HG03095 (cell line): ENCODE data around the gene FGF19.

Experiments
- ATAC-seq: cut with Tn5 transposase; IDR thresholded peaks from one replicate; pipeline ENCODE4 v1.9.1; 2021; ENCODE audit warnings: moderate library complexity; ENCODE audit not compliant: unreplicated experiment

The FGF19 gene

DNA sequence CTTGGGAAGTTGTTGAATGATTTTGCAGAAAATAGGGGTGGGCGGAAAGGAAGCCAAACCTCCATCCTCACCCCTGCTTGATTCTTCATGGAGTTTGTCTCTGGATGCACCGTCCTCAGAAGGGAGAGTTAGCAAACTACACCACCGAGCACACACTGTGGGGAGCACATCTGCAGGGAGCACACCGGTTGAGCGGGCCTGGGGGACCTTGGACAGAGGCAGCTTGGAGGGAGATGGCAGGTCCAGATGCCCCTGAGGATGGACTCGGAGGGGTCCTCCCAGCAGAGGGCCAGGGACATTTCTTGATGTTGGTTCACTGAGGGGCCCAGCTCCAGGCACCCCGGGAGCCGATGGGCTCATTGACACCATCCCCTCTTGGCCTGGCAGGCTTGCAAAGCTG, 15.1 kb upstream of the FGF19 start:
- no peak for ATAC-seq

DNA sequence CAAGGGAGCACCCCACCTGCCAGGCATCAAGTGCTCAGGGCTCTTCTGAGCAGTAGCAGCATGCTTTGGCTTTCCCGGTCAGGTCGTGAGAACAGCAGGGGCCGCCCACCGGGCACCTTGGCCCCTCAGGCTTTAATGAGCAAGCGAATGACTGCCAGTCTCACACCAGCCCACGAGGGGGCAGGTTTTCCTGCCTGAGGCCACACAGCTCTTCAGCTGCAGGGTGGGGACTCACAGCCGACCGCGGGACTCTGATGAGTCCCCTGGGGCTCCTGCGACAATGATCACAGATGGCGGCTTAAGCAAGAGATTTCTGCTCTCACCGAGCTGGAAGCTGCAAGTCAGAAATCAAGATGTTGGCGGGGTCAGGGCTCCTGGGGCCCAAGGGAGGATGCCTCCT, 14.3 kb upstream of the FGF19 start:
- no peak for ATAC-seq

- ATAC-seq, result no peak
Measured at GRCh38 chr11:69716891-69717747, 13.3 kb upstream of the FGF19 start.

DNA sequence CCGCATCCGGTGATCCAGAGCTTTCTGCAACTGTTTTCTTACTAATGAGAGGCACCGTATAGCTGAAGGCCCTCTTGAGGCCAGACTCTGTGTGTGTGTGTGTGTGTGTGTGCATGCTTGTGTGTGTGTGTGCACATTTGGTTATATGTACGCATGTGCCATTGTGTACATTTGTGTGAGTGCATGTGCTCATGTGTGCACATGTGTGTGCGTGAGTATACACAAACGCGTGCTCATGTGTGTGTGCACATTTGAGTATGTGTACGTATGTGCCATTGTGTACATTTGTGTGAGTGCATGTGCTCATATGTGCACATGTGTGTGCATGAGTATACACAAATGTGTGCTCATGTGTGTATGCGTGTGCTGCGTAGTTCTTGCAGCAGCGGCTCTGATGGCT, 12.3 kb upstream of the FGF19 start:
- no peak for ATAC-seq

- ATAC-seq, result no peak
Measured at GRCh38 chr11:69715446-69715845, 11.6 kb upstream of the FGF19 start.

DNA sequence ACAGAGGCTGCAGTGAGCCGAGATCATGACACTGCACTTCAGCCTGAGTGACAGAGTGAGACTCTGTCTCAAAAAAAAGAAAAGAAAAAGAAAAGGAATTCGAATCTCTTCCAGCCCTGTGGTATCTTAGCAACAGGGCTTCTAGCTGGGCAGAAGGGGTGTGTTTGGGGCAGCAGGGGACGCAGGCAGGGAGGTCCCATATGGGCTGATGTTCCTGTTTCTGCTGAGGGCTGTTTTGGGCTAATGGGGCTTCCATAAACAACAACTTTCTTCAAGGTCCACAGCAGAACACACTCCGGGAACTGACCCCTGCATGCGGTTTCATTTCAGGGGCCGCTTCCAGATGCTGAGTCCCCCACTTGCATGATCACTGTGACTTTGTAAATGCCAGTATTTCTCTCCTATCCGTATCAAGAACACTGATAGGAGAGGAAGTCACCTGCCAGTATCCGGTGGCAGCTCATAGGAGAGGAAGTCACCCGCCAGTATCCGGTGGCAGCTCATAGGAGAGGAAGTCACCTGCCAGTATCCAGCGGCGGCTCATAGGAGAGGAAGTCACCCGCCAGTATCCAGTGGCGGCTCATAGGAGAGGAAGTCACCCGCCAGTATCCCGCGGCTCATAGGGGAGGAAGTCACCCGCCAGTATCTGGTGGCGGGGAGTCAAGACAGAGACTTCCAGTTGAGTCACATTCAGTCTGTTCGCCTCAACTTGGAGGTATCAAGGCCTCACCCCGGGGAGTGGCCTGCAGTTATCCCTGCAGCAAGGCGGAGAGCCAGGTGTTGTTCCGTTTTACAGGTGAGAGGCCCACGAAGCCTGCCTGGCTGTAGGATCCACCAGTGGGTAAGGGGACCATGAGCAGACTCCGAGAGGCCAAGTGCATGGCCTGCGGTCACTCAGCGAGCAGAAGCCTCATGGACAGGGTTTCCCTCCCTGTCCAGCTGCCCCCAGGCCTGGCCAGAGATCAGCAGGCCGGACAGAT, 8.3 kb upstream of the FGF19 start:
- no peak for ATAC-seq

DNA sequence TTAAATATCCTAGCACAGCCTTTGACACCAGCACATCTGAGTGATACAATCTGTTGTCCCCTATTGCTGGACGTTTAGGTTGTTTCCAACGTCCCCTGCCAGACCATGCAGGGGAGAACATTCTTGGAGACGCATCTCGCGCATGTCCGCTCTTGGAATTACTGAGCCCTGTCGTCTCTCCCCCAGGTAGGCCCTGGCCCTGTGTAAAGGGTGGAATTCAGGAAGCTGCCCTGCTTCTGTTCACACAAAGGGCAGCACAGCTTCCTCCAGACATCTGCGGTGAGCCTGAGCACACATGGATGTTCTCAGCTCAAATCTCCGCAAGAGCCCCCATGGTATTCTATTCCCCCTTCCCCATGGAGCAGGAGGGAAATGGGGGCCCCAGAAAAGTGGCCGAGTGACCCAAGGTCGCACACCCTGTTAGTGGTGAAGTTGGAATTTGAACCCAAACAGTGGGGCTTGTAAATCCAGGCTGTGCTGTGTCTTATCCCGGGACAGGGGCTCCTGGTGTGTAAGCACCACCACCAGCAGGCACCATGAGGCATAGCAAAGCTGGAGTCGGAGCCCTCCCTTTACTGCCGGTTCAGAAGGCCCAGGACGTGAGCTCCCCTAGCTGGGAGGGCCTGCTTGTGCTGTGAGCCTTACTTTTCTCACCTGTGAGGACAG, 5.0 kb upstream of the FGF19 start:
- no peak for ATAC-seq

- ATAC-seq, result no peak
Measured at GRCh38 chr11:69707176-69707575, 3.4 kb upstream of the FGF19 start.

- ATAC-seq, result no peak
Measured at GRCh38 chr11:69705901-69706787, 2.3 kb upstream of the FGF19 start.

DNA sequence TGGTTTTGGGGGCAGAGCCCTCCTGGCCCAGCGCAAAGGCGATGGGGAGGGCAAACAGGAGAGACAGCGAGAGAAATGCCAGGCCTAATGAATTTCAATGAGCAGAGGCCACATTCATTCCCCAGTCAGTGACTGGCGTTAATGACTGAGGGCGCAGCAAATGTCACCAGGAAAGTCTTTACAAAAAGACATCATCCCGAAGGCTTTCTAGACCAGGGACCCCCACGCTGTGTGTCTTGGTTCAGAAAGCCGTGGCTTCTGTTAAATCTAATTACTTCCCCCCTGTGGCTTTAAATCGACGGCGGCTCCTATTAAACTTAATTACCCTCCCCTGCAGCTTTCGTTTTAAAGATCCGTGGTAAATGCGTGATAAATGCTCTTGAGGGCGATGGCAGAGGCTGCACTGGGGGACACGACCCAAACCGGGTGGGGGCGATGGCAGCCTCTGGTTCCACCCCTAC, 1.6 kb upstream of the FGF19 start:
- ATAC-seq, result no peak

- ATAC-seq, result no peak
Measured at GRCh38 chr11:69704508-69705253, 859 bp upstream of the FGF19 start.

- no peak for ATAC-seq
Measured at GRCh38 chr11:69703453-69703767, 412 bp downstream of the FGF19 start.

DNA sequence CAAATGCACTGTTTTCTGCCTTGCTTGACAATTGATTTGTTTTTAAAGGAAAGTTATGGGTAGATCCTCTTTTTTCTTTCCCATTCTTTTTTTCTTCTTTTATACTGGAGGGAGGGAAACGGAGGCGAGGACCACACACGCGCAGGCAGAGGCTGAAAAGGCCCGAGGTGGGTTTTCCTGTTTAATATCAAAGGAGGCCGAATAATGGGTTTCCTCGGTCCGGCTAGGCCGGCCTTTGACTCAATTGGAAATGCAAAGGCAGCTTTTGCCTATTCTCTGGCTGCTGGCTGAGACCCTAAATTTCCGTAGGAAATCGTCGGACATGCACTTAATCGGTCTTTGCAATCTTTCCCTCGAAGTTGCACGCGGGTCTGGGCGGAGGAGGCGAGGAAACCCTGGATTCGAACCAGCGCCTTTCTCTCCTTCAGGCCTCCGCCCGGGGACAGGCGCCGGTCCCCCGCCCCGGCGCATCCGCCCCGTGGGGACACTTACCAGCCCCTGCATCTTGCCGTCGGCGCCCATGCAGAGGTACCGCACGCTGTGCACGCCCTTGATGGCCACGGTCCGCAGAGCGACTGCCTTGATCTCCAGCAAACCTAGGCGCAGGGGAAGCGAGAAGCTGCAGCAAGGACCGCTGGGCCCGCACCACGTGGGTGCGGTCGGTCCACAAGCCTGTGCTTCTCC, 911 bp downstream of the FGF19 start:
- no peak for ATAC-seq

DNA sequence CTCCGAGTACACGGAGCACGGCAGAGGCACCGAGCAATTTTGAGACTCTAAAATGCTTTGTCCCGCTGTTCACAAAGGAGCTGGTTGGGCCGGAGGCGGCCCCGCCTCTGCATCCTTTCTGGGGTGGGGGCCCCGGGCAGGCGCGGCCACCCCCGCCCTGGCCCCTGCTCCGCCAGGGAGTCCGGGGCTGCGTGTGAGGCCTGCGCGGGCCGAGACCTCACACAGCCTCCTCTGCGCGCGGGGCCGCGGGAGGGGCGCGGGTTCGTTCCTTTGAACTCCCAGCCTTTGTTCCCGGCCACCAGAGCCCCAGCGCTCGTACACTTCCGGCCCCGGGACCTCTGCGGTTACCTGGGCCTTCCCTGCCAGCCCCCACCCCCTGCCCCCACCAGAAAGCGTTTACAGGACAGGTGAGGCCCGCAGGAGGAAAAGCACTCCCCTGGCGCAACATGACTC, 1.6 kb downstream of the FGF19 start:
- no peak for ATAC-seq

GRCh38 chr11:69700278-69701140, 3.3 kb downstream of the FGF19 start:
- ATAC-seq, result no peak

DNA sequence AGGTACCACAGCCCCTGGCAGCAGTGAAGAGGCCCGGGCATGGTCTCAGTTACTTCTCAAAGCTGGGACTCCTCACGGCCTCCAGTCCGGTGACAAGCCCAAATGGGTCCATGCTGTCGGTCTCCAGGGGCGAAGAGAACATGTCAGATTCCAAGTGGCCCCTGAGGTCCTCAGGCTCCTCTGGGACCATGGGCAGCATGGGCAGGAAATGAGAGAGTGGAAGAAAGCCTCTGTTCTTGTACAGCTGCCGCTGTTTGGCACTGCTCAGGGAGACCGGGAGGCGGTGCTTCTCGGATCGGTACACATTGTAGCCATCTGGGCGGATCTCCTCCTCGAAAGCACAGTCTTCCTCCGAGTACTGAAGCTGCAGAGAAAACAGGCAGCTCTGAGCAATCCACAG, 4.6 kb downstream of the FGF19 start:
- no peak for ATAC-seq

DNA sequence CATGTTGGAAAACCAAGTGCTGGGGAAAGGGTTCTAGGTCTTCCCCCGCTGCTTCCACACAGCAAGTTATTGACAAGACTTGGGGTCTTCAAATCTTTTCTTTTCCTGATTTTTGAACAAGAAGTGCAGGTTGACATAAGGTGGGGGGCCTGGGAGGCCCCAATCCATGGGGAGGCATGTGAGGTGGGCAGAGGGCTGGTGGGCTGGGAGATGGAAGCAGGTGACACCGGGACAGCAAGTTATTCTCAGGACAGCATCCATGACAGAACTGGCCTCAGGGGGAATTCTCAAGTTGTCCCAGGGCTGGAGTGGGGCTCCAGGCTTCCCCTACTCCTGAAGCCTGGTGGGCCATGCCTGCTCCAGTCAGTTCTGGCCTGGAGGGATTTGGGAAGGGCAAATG, 5.5 kb downstream of the FGF19 start:
- no peak for ATAC-seq

GRCh38 chr11:69697861-69698260, 6.0 kb downstream of the FGF19 start:
- ATAC-seq, result no peak
